GM04504 (cell line): ENCODE results near the gene LARP4.

Source experiments
- DNase-seq: peaks from one replicate; pipeline ENCODE4 v3.0.0-alpha.2; 2012; ENCODE audit warnings: low read depth

The LARP4 gene

GRCh38 chr12:50527359-50527726 is 126.7 kb downstream of the LARP4 start:
- DNase-seq = no peak

- DNase-seq = no peak
Measured at GRCh38 chr12:50528800-50529199, 128.1 kb downstream of the LARP4 start.

GRCh38 chr12:50529345-50529744 is 128.7 kb downstream of the LARP4 start:
- no peak for DNase-seq
